ENCODE measurements around the gene DUSP10. TPM values are rescaled to one million over a fixed set of nuclear protein-coding genes. Genes with fewer than 3 reads are reported as not detected.
A peak's percentile ranks its signal among the peaks of the same experiment; 100 is the strongest.

The DUSP10 gene
- total RNA-seq, 2 donors from 2014 or later: 6.5 to 11.7 TPM

- Mint-ChIP-seq H3K27ac (no peak overlapping the region), H3K4me1 (peaks cover 51% of the 10 kb centered on the region), H3K9me3 (peaks cover 11% of the 10 kb centered on the region), H3K4me3 (no peak overlapping the region), H3K36me3 (ENCODE audit: low read depth) (peaks cover 14% of the 10 kb centered on the region), H3K27me3 (ENCODE audit: insufficient read depth) (peaks cover 5% of the 10 kb centered on the region)
- TF ChIP-seq CTCF (conservative IDR thresholded peaks at IDR 0.05): no peak
- H3K9me3 ChIP-seq (ENCODE audit: control insufficient read depth, low read length): peaks cover 9% of the 10 kb centered on the region
- peaks cover 71% of the 10 kb centered on the region for H3K36me3 ChIP-seq (ENCODE audit: control insufficient read depth, insufficient read depth, low read length)
- peaks cover 21% of the 10 kb centered on the region for H3K4me1 ChIP-seq (ENCODE audit: control insufficient read depth, insufficient read depth, low read length)
- DNase-seq: no peak
- WGBS, 2 experiments (ENCODE audit: insufficient coverage in 1 of 2, insufficient read length in 1 of 2): 83% methylated on average over 1 of the region's 1 CpG; no CpG with 5 or more reads in 1 of the 2 experiments
- no peak overlapping the region for H3K27ac ChIP-seq (ENCODE audit: low read depth, low read length)
- no peaks in the 10 kb centered on the region for H3K27me3 ChIP-seq (ENCODE audit: control insufficient read depth, insufficient read depth, low read length, poor library complexity, severe bottlenecking)
- H3K9ac ChIP-seq (ENCODE audit: extremely low read depth, low read length, poor library complexity, severe bottlenecking): no peak overlapping the region
- no peak overlapping the region for H3K4me3 ChIP-seq (ENCODE audit: low read length)
Measured at GRCh38 chr1:221711656-221712055, 30.2 kb downstream of the DUSP10 start.

GRCh38 chr1:221711063-221711577, 30.8 kb downstream of the DUSP10 start:
- DNase-seq: no peak
- Histone ChIP-seq H3K27me3 (ENCODE audit: control insufficient read depth, insufficient read depth, low read length, poor library complexity, severe bottlenecking) (no peaks in the 10 kb centered on the region), H3K9ac (ENCODE audit: extremely low read depth, low read length, poor library complexity, severe bottlenecking) (no peak overlapping the region), H3K9me3 (ENCODE audit: control insufficient read depth, low read length) (peaks cover 9% of the 10 kb centered on the region), H3K4me3 (ENCODE audit: low read length) (no peak overlapping the region), H3K36me3 (ENCODE audit: control insufficient read depth, insufficient read depth, low read length) (peaks cover 69% of the 10 kb centered on the region), H3K4me1 (ENCODE audit: control insufficient read depth, insufficient read depth, low read length) (peaks cover 18% of the 10 kb centered on the region), H3K27ac (ENCODE audit: low read depth, low read length) (no peak overlapping the region)
- H3K4me1 Mint-ChIP-seq: peaks cover 46% of the 10 kb centered on the region
- H3K36me3 Mint-ChIP-seq (ENCODE audit: low read depth): peaks cover 15% of the 10 kb centered on the region
- H3K4me3 Mint-ChIP-seq: no peak overlapping the region
- H3K27me3 Mint-ChIP-seq (ENCODE audit: insufficient read depth): peaks cover under 1% of the 10 kb centered on the region
- TF ChIP-seq CTCF (conservative IDR thresholded peaks at IDR 0.05): no peak
- no peak overlapping the region for H3K27ac Mint-ChIP-seq
- 79 to 90% methylated on average over 3 of the region's 3 CpGs for WGBS, 2 experiments (ENCODE audit: insufficient coverage in 1 of 2, insufficient read length in 1 of 2)
- H3K9me3 Mint-ChIP-seq: peaks cover 11% of the 10 kb centered on the region

- peaks cover 18% of the 10 kb centered on the region for H3K4me1 ChIP-seq (ENCODE audit: control insufficient read depth, insufficient read depth, low read length)
- peak overlapping the region; percentile 67 for H3K27ac ChIP-seq (ENCODE audit: low read depth, low read length)
- peaks cover 73% of the 10 kb centered on the region for H3K36me3 ChIP-seq (ENCODE audit: control insufficient read depth, insufficient read depth, low read length)
- H3K9me3 Mint-ChIP-seq: peaks cover 9% of the 10 kb centered on the region
- no peak overlapping the region for H3K27ac Mint-ChIP-seq
- H3K9me3 ChIP-seq (ENCODE audit: control insufficient read depth, low read length): peaks cover 5% of the 10 kb centered on the region
- H3K4me3 Mint-ChIP-seq: no peak overlapping the region
- H3K27me3 Mint-ChIP-seq (ENCODE audit: insufficient read depth): no peaks in the 10 kb centered on the region
- 92 to 100% methylated on average over 1 to 3 of the region's 3 CpGs for WGBS, 2 experiments (ENCODE audit: insufficient coverage in 1 of 2, insufficient read length in 1 of 2)
- no peak for DNase-seq
- H3K4me1 Mint-ChIP-seq: peaks cover 33% of the 10 kb centered on the region
- H3K36me3 Mint-ChIP-seq (ENCODE audit: low read depth): peaks cover 22% of the 10 kb centered on the region
- no peaks in the 10 kb centered on the region for H3K27me3 ChIP-seq (ENCODE audit: control insufficient read depth, insufficient read depth, low read length, poor library complexity, severe bottlenecking)
- no peak overlapping the region for H3K4me3 ChIP-seq (ENCODE audit: low read length)
- H3K9ac ChIP-seq (ENCODE audit: extremely low read depth, low read length, poor library complexity, severe bottlenecking): no peak overlapping the region
- no peak for TF ChIP-seq CTCF (conservative IDR thresholded peaks at IDR 0.05)
Measured at GRCh38 chr1:221709854-221710253, 32.0 kb downstream of the DUSP10 start.
